Measurements from ENCODE around the gene MSL3.

MSL3 gene

GRCh38 chrX:11813341-11813740 lies 55.3 kb downstream of the MSL3 start:
- FAIRE-seq (no peak), DNase-seq (ENCODE audit: insufficient read length, low spot score) (no peak)

All from GM19239 (cell line).